GM21381 (cell line): ENCODE data around the gene TP73.

Experiments
- ATAC-seq: cut with Tn5 transposase; IDR thresholded peaks from one replicate; pipeline ENCODE4 v1.9.1; 2021; ENCODE audit warnings: mild to moderate bottlenecking, moderate library complexity; ENCODE audit not compliant: unreplicated experiment

TP73 gene

GRCh38 chr1:3633344-3634058, 18.8 kb upstream of the TP73 start:
- ATAC-seq, result no peak

- no peak for ATAC-seq
These were observed 18.1 kb upstream of the TP73 start for GRCh38 chr1:3634059-3634800.

GRCh38 chr1:3636080-3636479, 16.2 kb upstream of the TP73 start:
- no peak for ATAC-seq

DNA sequence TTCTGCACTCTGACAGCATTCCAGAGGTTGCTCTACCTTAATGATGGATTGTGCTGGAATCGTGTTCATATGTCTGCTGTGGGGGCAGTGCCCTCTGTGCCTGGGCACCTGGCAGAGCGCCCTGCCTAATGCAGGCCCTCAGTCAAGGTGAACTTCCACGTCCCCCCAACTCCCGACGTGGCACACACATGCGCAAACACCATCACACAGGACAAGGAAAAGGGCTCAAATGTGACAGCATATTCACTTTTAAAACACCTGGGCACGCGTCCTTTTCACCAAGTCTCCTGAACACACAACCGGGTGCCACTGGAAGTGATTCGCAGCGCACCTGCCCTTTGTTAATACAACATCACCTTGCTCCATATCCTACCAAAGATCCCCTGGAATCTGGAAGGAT, 15.8 kb upstream of the TP73 start:
- no peak for ATAC-seq

DNA sequence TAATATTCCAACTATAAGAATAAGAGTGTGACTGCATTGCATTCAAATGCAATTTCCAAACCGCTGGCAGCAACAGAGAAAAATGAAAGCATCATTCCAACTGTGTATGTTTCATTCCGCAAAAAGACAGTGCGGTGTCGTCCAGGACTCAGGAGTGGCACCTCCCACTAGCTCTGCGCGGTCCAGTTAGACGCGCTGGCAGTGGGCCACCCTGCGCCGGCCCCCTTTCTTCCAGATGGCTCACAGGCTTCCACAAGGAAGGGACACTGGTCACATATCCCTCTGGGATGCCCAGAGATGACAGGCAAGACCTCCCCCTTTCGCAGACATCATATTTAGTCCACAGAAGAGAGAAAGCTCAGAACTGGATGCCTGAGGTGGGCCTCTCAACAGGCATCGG, 14.3 kb upstream of the TP73 start:
- ATAC-seq, result no peak

GRCh38 chr1:3638676-3639075, 13.6 kb upstream of the TP73 start:
- no peak for ATAC-seq

DNA sequence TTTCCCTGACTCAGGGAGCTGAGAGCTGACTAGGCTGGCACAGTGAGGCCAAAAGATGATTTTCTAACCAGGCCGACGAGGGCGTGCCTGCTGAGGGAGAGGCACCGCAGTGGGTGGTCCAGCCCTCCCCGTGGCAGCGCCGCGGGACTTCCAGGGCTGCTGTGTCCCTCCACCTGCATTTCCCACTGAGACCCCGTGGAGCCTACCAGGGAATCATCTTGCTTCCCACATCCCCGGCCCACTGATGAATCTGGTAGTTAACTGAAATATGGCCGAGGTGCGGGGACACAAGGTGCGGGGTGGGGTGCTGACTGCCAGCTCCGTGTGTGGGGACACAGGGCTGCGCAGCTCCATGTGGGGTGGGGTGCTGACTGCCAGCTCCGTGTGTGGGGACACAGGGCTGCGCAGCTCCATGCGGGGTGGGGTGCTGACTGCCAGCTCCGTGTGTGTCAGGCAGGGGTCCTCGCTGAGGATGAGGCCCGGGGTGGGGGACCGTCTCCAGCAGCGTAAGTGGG, 12.9 kb upstream of the TP73 start:
- ATAC-seq, result no peak

DNA sequence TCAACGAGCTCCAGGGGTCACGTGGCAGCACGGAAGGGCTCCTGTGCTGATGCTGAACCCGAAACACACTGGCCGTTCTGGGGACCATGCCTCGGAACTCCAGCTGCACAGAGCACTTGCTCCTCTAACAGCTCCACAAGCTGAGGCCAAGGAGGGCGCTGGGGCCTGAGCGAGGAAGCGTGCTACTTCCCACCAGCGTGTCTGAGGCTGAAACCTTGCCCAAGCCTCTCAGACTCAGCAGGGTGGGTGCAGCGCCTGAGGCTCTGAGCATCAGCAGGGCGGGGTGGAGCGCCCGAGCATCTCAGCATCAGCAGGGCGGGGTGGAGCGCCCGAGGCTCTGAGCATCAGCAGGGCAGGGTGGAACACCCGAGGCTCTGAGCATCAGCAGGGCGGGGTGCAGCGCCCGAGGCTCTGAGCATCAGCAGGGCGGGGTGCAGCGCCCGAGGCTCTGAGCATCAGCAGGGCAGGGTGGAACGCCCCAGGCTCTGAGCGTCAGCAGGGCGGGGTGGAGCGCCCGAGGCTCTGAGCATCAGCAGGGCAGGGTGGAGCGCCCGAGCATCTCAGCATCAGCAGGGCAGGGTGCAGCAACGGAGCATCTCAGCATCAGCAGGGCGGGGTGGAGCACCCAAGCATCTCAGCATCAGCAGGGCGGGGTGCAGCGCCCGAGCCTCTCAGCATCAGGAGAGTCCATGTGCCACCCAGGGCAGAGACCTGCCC, 12.0 kb upstream of the TP73 start:
- no peak for ATAC-seq

- no peak for ATAC-seq
These were observed 11.1 kb upstream of the TP73 start for GRCh38 chr1:3641046-3641760.

GRCh38 chr1:3641816-3642215, 10.5 kb upstream of the TP73 start:
- no peak for ATAC-seq

DNA sequence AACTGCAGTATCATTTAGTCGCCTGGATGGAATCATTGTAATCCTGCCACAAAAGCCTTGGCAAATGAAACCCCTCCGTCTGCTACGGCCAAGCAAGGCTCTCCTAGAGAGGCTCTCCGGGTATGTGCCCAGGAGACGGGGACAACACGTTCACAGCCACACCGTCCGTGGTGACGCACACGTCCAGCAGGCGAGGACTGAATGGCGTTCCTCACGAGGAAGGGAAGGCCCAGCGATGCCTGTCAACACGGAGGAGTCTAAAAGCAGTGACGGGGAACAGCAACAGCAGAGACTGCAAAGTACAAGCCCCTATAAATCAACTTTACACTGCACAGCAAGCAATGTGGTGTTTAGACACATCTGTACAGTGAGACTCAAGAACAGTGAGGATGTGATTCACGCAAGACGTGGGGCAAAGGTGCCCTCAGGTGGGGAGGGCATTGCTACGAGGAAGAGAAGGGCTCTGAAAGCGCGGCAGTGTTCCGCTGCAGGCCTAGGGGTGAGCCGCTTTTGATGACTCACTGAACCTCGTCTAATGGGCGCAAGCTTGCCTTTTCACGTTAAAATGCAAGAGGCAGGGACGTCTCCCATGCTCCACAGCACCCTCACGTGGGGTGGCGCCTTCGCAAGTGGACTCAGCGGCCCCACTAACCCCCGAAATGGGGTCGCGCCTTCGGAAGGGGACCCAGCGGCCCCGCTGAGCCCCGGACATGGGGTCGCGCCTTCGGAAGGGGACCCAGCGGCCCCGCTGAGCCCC, 9.2 kb upstream of the TP73 start:
- no peak for ATAC-seq

- ATAC-seq, result no peak
These were observed 8.0 kb upstream of the TP73 start for GRCh38 chr1:3644273-3644672.

DNA sequence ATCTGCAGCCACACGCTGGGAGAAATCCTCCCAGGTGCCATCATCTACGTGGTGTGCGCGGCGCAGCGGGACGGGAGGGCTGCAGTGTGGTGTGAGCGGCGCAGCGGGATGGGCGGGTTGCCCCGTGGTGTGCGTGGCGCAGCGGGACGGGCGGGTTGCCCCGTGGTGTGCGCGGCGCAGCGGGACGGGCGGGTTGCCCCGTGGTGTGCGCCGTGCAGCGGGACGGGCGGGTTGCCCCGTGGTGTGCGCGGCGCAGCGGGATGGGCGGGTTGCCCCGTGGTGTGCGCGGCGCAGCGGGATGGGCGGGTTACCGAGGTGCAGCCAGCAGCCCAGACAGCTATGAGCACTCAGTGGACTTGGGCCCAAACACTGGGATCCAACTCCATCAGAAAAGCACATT, 7.1 kb upstream of the TP73 start:
- no peak for ATAC-seq

GRCh38 chr1:3645666-3646355, 6.5 kb upstream of the TP73 start:
- ATAC-seq, result no peak

GRCh38 chr1:3646596-3646995, 5.7 kb upstream of the TP73 start:
- no peak for ATAC-seq

DNA sequence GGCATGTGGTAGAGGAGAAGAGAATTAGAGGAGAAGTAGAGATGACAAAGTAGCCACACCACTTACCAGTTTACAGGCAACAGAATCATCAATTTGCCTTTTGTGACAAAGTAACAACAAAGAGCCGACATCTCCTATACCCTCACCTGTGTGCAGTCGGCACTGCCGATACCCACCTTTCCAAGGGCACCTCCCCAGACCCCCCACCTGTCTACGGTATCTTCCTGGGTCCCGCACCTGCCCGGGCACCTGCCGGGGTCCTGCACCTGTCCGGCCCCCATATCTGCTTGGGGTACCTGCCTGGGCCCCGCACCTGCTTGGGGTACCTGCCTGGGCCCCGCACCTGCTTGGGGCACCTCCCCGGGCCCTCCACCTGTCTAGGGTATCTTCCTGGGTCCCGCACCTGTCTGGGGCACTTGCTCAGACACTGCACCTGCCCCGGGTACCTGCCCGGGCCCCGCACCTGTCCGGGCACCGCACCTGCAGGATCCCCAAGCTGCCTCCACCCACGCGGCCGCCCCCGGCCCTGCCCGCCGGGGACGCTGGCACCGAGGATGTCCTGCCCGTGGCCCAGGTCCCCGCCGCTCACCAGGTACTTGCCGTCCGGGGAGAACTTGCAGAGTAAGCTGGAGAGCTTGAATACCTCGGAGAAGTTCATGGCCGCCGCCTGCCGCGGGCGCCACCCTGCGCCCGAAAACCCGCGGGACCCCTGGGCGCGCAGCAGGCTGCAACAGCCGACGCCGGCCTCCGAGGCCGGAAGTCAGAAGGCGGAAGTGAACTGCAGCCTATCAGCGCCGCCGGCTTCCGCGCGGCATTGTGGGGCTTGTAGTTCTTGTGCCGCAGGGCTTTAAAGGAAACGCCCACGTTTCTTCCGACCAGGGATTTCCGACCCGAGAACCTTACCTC, 2.7 kb upstream of the TP73 start, which contains the start of gene WRAP73:
WRAP73 (minus strand) TSS at position 762 of the 906 bp plus-strand sequence; CDS start at position 658, 104 bp downstream.
- ATAC-seq, result peak; percentile 83

- ATAC-seq, result no peak
These were observed 1.9 kb upstream of the TP73 start for GRCh38 chr1:3650248-3651025.
